ENCODE measurements around the gene CNTNAP4. TPM values are rescaled to one million over a fixed set of nuclear protein-coding genes. Genes with fewer than 3 reads are reported as not detected.

CNTNAP4 gene
- total and polyA plus RNA-seq, 10 of the 15 experiments (the other 5 are each of a cell fraction or from before 2014, with no cell fraction given), result 0.45 to 1.9 (median 0.90) TPM

DNA sequence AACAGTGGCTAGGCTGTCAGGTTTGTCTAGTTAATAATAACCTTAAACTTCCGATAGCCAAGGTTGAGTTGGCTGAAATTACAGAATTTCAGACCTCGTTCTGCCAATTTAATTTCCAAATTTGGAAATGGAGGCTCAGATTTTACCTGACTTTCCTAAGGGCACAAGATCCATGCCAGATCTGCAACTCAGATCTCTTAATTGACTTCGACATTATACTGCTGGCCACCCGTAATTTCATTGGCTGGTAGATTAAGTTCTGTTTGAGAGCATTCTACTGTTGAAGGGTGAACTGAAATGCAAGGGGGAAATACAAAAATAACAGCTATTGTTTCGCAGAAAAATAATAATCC lies 210.8 kb downstream of the CNTNAP4 start:
- Histone ChIP-seq H3K27ac (ENCODE audit: control insufficient read depth, insufficient read depth) (no peak overlapping the region), H3K79me2 (ENCODE audit: control insufficient read depth, insufficient read depth, low read length) (no peaks in the 10 kb centered on the region), H3K9me3 (replicated peaks; ENCODE audit: control insufficient read depth, insufficient read depth, low read length) (no peaks in the 10 kb centered on the region; the same call in 2 of the 3 replicates), H3K27me3 (replicated peaks in 1 of 2; ENCODE audit: control insufficient read depth in 2 of 2, insufficient read depth in 2 of 2, low read length in 1 of 2) (no peaks in the 10 kb centered on the region; a peak in 1 of 4 replicates), H2AFZ (ENCODE audit: control insufficient read depth, low read depth, low read length) (no peak overlapping the region), H4K20me1 (ENCODE audit: control insufficient read depth, insufficient read depth) (no peaks in the 10 kb centered on the region), H3K4me1 (ENCODE audit: control insufficient read depth, insufficient read depth, low read length) (no peaks in the 10 kb centered on the region), H3K4me2 (ENCODE audit: control insufficient read depth, insufficient read depth) (no peak overlapping the region), H3K4me3 (no peak overlapping the region), H3K9ac (ENCODE audit: control insufficient read depth, insufficient read depth, low read length) (no peak overlapping the region), H3K36me3 (ENCODE audit: control insufficient read depth in 2 of 2, insufficient read depth in 2 of 2, low read length in 1 of 2) (no peaks in the 10 kb centered on the region)
- 10% methylated on average over 5 of the region's 5 CpGs for WGBS (ENCODE audit: insufficient coverage, insufficient replicate concordance, low lambda C conversion rate, missing lambda C conversion rate)
- POLR2A ChIA-PET, result no interaction called here
- BruUV-seq (replicated peaks), result no TSS peak
- FAIRE-seq (no peak), DNase-seq (ENCODE audit: low read depth, low spot score) (no peak), ATAC-seq (no peak)
- CTCF ChIA-PET, result no interaction called here
- SMC1A ChIA-PET (ENCODE audit: uncharacterized antibody, unreplicated experiment), result no interaction called here
- in situ Hi-C loops (cut with MboI) (no loop called here), intact Hi-C loops (cut with micrococcal nuclease; ENCODE audit: unreplicated experiment) (no loop called here)
- RAD21 ChIA-PET (ENCODE audit: unreplicated experiment), result no interaction called here
- TF ChIP-seq TCF3 (IDR thresholded peaks at IDR 0.05; ENCODE audit: borderline replicate concordance, insufficient read depth, low read depth, low read length) (no peak), GATAD2B (conservative IDR thresholded peaks at IDR 0.05; ENCODE audit: low read depth) (no peak), ZNF207 (IDR thresholded peaks at IDR 0.05; ENCODE audit: borderline replicate concordance) (no peak), PML (IDR thresholded peaks at IDR 0.05; ENCODE audit: low read length) (no peak), EZH2 (IDR thresholded peaks at IDR 0.05; ENCODE audit: borderline replicate concordance, control insufficient read depth, low read depth, low read length) (no peak), FOS (IDR thresholded peaks at IDR 0.05; ENCODE audit: borderline replicate concordance, extremely low read depth, insufficient read length) (no peak), RFX5 (IDR thresholded peaks at IDR 0.05; ENCODE audit: low read depth, low read length) (no peak), CREB1 (IDR thresholded peaks at IDR 0.05; ENCODE audit: low read depth) (no peak), HDAC6 (IDR thresholded peaks at IDR 0.05; ENCODE audit: unreplicated experiment) (no peak), NBN (IDR thresholded peaks at IDR 0.05) (no peak), SP1 (IDR thresholded peaks at IDR 0.05; ENCODE audit: low read depth, low read length) (no peak), YY1 (IDR thresholded peaks at IDR 0.05; ENCODE audit: low read depth, low read length) (no peak), SUZ12 (IDR thresholded peaks at IDR 0.05; ENCODE audit: unreplicated experiment) (no peak), ESRRA (IDR thresholded peaks at IDR 0.05; ENCODE audit: low read length) (no peak), CREM (IDR thresholded peaks at IDR 0.05; ENCODE audit: low read depth) (no peak), RB1 (IDR thresholded peaks at IDR 0.05; ENCODE audit: borderline replicate concordance) (no peak)
- TF ChIP-seq, protein P1, sequence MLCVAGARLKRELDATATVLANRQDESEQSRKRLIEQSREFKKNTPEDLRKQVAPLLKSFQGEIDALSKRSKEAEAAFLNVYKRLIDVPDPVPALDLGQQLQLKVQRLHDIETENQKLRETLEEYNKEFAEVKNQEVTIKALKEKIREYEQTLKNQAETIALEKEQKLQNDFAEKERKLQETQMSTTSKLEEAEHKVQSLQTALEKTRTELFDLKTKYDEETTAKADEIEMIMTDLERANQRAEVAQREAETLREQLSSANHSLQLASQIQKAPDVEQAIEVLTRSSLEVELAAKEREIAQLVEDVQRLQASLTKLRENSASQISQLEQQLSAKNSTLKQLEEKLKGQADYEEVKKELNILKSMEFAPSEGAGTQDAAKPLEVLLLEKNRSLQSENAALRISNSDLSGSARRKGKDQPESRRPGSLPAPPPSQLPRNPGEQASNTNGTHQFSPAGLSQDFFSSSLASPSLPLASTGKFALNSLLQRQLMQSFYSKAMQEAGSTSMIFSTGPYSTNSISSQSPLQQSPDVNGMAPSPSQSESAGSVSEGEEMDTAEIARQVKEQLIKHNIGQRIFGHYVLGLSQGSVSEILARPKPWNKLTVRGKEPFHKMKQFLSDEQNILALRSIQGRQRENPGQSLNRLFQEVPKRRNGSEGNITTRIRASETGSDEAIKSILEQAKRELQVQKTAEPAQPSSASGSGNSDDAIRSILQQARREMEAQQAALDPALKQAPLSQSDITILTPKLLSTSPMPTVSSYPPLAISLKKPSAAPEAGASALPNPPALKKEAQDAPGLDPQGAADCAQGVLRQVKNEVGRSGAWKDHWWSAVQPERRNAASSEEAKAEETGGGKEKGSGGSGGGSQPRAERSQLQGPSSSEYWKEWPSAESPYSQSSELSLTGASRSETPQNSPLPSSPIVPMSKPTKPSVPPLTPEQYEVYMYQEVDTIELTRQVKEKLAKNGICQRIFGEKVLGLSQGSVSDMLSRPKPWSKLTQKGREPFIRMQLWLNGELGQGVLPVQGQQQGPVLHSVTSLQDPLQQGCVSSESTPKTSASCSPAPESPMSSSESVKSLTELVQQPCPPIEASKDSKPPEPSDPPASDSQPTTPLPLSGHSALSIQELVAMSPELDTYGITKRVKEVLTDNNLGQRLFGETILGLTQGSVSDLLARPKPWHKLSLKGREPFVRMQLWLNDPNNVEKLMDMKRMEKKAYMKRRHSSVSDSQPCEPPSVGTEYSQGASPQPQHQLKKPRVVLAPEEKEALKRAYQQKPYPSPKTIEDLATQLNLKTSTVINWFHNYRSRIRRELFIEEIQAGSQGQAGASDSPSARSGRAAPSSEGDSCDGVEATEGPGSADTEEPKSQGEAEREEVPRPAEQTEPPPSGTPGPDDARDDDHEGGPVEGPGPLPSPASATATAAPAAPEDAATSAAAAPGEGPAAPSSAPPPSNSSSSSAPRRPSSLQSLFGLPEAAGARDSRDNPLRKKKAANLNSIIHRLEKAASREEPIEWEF (IDR thresholded peaks at IDR 0.05; ENCODE audit: insufficient replicate concordance, low read depth, low read length), result no peak
- TF ChIP-seq, protein P2, sequence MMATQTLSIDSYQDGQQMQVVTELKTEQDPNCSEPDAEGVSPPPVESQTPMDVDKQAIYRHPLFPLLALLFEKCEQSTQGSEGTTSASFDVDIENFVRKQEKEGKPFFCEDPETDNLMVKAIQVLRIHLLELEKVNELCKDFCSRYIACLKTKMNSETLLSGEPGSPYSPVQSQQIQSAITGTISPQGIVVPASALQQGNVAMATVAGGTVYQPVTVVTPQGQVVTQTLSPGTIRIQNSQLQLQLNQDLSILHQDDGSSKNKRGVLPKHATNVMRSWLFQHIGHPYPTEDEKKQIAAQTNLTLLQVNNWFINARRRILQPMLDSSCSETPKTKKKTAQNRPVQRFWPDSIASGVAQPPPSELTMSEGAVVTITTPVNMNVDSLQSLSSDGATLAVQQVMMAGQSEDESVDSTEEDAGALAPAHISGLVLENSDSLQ (IDR thresholded peaks at IDR 0.05), result no peak

Measured in GM12878 (cell line).